HepG2 (cell line): ENCODE data around the gene CHRNA3. TPM values are rescaled to one million over a fixed set of nuclear protein-coding genes. Genes with fewer than 3 reads are reported as not detected.

Source experiments
- ATAC-seq: fragments of 200-7000 bp; cut with Tn5 transposase; 3 replicates; pipeline ENCODE4 v1.9.1; 2020; ENCODE audit warnings: mild to moderate bottlenecking, moderate library complexity
- BruUV-seq: library from RNA; stranded (reverse); fragments of 400-500 nt; replicated peaks from 2 replicates; lab custom pipeline; 2021; lab: Mats Ljungman, UMichigan
- CTCF ChIA-PET: fragments of 300-600 bp; formaldehyde crosslinking; extraction: SDS; loops from one replicate; lab custom pipeline; 2021; ENCODE audit warnings: low total read pairs, inconsistent platforms, low intra/inter-chr PET ratio; lab: Yijun Ruan, JAX
- POLR2A ChIA-PET: fragments of 350-600 bp; sonication (Branson Sonifier 250); formaldehyde crosslinking; loops from one replicate; lab custom pipeline; 2020; ENCODE audit warnings: antibody characterized with exemption, inconsistent platforms; lab: Yijun Ruan, JAX
- DNase-seq: peaks from one replicate; pipeline ENCODE4 v3.0.0-alpha.2; 2015; ENCODE audit warnings: low spot score
- FAIRE-seq: peaks from 3 replicates; lab custom pipeline; 2011; peaks lifted over from hg19 to GRCh38; lab: Jason Lieb, UNC
- H2AFZ ChIP-seq: one replicate; pipeline ENCODE4 v1.6.1; 2011; ENCODE audit warnings: low read length, inconsistent platforms
- H3K27ac ChIP-seq: fragments of 300-600 bp; 3 replicates; pipeline ENCODE4 v1.8.0; 2011; ENCODE audit warnings: mixed run types, mild to moderate bottlenecking, mixed read lengths, low read length, inconsistent platforms; ENCODE audit not compliant: insufficient read depth; ENCODE audit errors: extremely low read length
- H3K27me3 ChIP-seq, 2 experiments: fragments of 200-600 bp in 1 of 2; 2 replicates in 1 of 2; 3 replicates in 1 of 2; pipeline versions ENCODE4 v1.6.0 to v1.8.0; 2011; ENCODE audit warnings: low read length in 2 of 2, mild to moderate bottlenecking in 2 of 2, moderate library complexity in 2 of 2, inconsistent platforms in 1 of 2; ENCODE audit not compliant: insufficient read depth in 2 of 2, control insufficient read depth in 1 of 2
- H3K36me3 ChIP-seq, 2 experiments: fragments of 200-600 bp in 1 of 2; replicated peaks in 1 of 2; 2 replicates in 1 of 2; 3 replicates in 1 of 2; pipeline versions ENCODE4 v1.5.1 to v1.8.0; 2011; ENCODE audit warnings: low read length in 2 of 2, inconsistent platforms in 1 of 2; ENCODE audit not compliant: insufficient read depth in 2 of 2, control insufficient read depth in 1 of 2
- H3K4me1 ChIP-seq: 2 replicates; pipeline ENCODE4 v1.5.1; 2012; ENCODE audit warnings: low read length, inconsistent platforms; ENCODE audit not compliant: insufficient read depth
- H3K4me2 ChIP-seq: 2 replicates; pipeline ENCODE4 v1.6.0; 2011; ENCODE audit warnings: low read depth, low read length, inconsistent platforms
- H3K4me3 ChIP-seq, 3 experiments: fragments of 200-600 bp in 1 of 3; sonication (generic), shearing (Covaris generic) in 1 of 3; replicated peaks in 1 of 3; 2 replicates each; pipeline ENCODE4 v1.5.1; 2011 to 2016; ENCODE audit warnings: low read length in 3 of 3, inconsistent platforms in 2 of 3, low read depth in 2 of 3, mild to moderate bottlenecking in 2 of 3, control low read depth in 1 of 3, mixed read lengths in 1 of 3; ENCODE audit not compliant: insufficient read depth in 1 of 3
- H3K79me2 ChIP-seq: one replicate; pipeline ENCODE4 v1.6.1; 2011; ENCODE audit warnings: low read length, inconsistent platforms; ENCODE audit not compliant: insufficient read depth
- H3K9ac ChIP-seq: 2 replicates; pipeline ENCODE4 v1.6.0; 2011; ENCODE audit warnings: mild to moderate bottlenecking, low read depth, low read length, inconsistent platforms; ENCODE audit not compliant: insufficient read depth
- H3K9me3 ChIP-seq: 2 replicates; pipeline ENCODE4 v1.5.1; 2012; ENCODE audit warnings: mild to moderate bottlenecking, low read length
- H4K20me1 ChIP-seq: 2 replicates; pipeline ENCODE4 v1.6.0; 2011; ENCODE audit warnings: inconsistent platforms, mild to moderate bottlenecking, low read length, moderate library complexity; ENCODE audit not compliant: insufficient read depth
- DNMT3B ChIP-seq: conservative IDR thresholded peaks from 2 replicates; pipeline ENCODE4 v1.6.1; 2016; ENCODE audit warnings: missing biosample characterization, control low read depth
- HDAC6 ChIP-seq: fragments of 200-600 bp; sonication (generic); IDR thresholded peaks from 2 replicates; pipeline ENCODE4 v1.7.0; 2017; ENCODE audit warnings: mild to moderate bottlenecking, antibody characterized with exemption, low read length, low read depth
- KLF9 ChIP-seq: IDR thresholded peaks from 2 replicates; pipeline ENCODE4 v1.6.1; 2016; ENCODE audit warnings: low read depth
- MYNN ChIP-seq: sonication (generic); formaldehyde crosslinking; IDR thresholded peaks from 2 replicates; pipeline ENCODE4 v1.4.0; 2020; ENCODE audit warnings: mild to moderate bottlenecking, low read depth, missing genetic modification reagents
- NFIC ChIP-seq: IDR thresholded peaks from 2 replicates; pipeline ENCODE4 v1.6.1; 2012; ENCODE audit warnings: mild to moderate bottlenecking, low read length, inconsistent platforms
- SAP130 ChIP-seq: IDR thresholded peaks from 2 replicates; pipeline ENCODE4 v1.6.1; 2016; ENCODE audit warnings: low read depth
- TARDBP ChIP-seq: sonication (generic); formaldehyde crosslinking; IDR thresholded peaks from 2 replicates; pipeline ENCODE4 v1.8.0; 2022; ENCODE audit warnings: mild to moderate bottlenecking, missing genetic modification reagents
- ZFP41 ChIP-seq: sonication (generic); formaldehyde crosslinking; IDR thresholded peaks from 2 replicates; pipeline ENCODE4 v1.4.0; 2020; ENCODE audit warnings: mild to moderate bottlenecking, missing genetic modification reagents, borderline replicate concordance
- ZNF530 ChIP-seq: sonication (generic); formaldehyde crosslinking; IDR thresholded peaks from 2 replicates; pipeline ENCODE4 v1.5.0; 2020; ENCODE audit warnings: low read depth, mild to moderate bottlenecking, missing genetic modification reagents
- ZNF780A ChIP-seq: sonication (generic); formaldehyde crosslinking; IDR thresholded peaks from 2 replicates; pipeline ENCODE4 v1.8.0; 2022; ENCODE audit warnings: mild to moderate bottlenecking, missing genetic modification reagents, moderate library complexity
- ZNF788 ChIP-seq: sonication (generic); formaldehyde crosslinking; IDR thresholded peaks from 2 replicates; pipeline ENCODE4 v1.5.0; 2020; ENCODE audit warnings: mild to moderate bottlenecking, missing genetic modification reagents, borderline replicate concordance
- WGBS: methylation state at CpG from one replicate; pipeline ENCODE4 v1.1.6; 2017; ENCODE audit warnings: low lambda C conversion rate; 5-methylcytosine and 5-hydroxymethylcytosine counted together
- in situ Hi-C: cut with HindIII; loops from 2 replicates; pipeline ENCODE4 v1.10.0; 2017; ENCODE audit warnings: low pct_unique_long_range_greater_than_20kb; ENCODE audit not compliant: extremely low pct_ligation_motif_present
- intact Hi-C: fragments of 100-400 bp; cut with micrococcal nuclease; formaldehyde crosslinking; loops from one replicate; pipeline ENCODE4 v1.10.0; 2022; ENCODE audit not compliant: unreplicated experiment
- polyA plus RNA-seq, 8 experiments: library from polyadenylated mRNA; depleted of rRNA in 3 of 8; stranded (reverse) in 7 of 8; unstranded in 1 of 8; fragments of >200 nt; fragmentation: Illumina TruSeq in 4 of 8; extraction: Trizol in 4 of 8; gene quantifications; 2 replicates each; pipeline versions ENCODE4 v1.2.1 to v1.2.3, GENCODE V29; 2011 to 2016; ENCODE audit warnings: low read depth in 4 of 8, missing spikeins in 1 of 8, mixed read lengths in 1 of 8; ENCODE audit not compliant: insufficient read depth in 1 of 8
- total RNA-seq, 5 experiments: library from RNA; depleted of rRNA; stranded (reverse); fragments of >200 nt; fragmentation: Illumina TruSeq; extraction: Trizol; gene quantifications; 2 replicates each; pipeline ENCODE4 v1.2.3, GENCODE V29; 2016; ENCODE audit warnings: low read depth in 1 of 5

Gene CHRNA3
- total and polyA plus RNA-seq, 2 of the 13 experiments (the other 11 are each of a cell fraction or from before 2014, with no cell fraction given) = not detected

DNA sequence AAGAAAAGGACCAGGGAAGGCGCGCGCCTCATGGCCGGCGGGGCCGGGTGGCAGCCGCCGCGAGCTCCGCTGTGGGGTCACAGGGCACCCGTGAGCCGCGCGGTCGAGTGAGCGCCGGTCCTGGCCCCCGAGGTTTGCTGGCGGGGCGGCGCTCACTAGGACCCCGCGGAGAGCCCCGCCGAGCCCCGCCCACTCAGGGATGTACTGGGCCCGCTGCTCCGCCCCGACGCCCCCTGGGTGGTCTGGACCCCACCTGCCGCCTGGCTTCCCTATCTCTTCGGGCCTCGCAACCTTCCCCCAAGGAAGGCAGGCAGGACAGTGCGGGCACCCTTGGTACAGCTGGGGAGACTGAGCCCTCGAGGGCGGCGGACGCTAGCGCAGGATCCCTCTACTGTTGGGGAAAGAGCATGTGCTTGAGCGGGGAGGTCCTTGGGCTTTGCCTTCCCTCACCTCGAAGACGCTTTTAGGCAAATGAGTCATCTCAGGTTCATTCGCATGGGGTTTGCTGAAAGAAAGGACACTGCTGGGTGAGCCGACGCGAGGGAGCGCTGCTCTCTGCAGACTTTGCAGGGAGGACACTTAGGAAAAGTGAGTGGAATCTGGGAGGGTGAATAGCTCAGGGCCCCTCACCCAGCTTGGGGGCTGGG lies 20.4 kb upstream of the CHRNA3 start, which contains the start of gene CHRNB4:
Gene CHRNB4, minus strand, starts transcription at position 109 of the 647 bp plus-strand sequence. Its CDS starts 77 bp downstream, at position 32.
- ChIA-PET POLR2A (no interaction called here), CTCF (no interaction called here)
- H4K20me1 ChIP-seq = 0 out of 2 replicates have a peak, but pooled peaks cover 2% of the 10 kb centered on the region
- no peak for ATAC-seq
- H2AFZ ChIP-seq = no peak within 1 kb of the TSS
- no peak within 1 kb of the TSS for H3K4me2 ChIP-seq
- no peak within 1 kb of the TSS for H3K9ac ChIP-seq
- no peaks in the 10 kb centered on the region for H3K4me1 ChIP-seq
- intact Hi-C loops (no loop called here), in situ Hi-C loops (no loop called here)
- H3K4me3 ChIP-seq = no peak within 1 kb of the TSS
- no peak within 1 kb of the TSS for H3K27ac ChIP-seq
- WGBS = 62% methylated on average over 19 of the region's 47 CpGs
- no peaks in the 10 kb centered on the region for H3K9me3 ChIP-seq
- no peaks in the 10 kb centered on the region for H3K36me3 ChIP-seq
- no peaks in the 10 kb centered on the region; a peak in 2 of 5 replicates for H3K27me3 ChIP-seq
- no peaks in the 10 kb centered on the region for H3K79me2 ChIP-seq
- no peak for TF ChIP-seq SAP130 (CRISPR knock-in tag)
- no peak for TF ChIP-seq ZNF530 (CRISPR knock-in tag)
- no peak for TF ChIP-seq HDAC6
- no peak for TF ChIP-seq ZNF788 (CRISPR knock-in tag)
- TF ChIP-seq ZFP41 (CRISPR knock-in tag) = no peak
- no peak for TF ChIP-seq ZNF780A (CRISPR knock-in tag)
- no peak for TF ChIP-seq MYNN (CRISPR knock-in tag)
- TF ChIP-seq KLF9 (CRISPR knock-in tag) = no peak
- TF ChIP-seq DNMT3B (CRISPR knock-in tag) = no peak
- no peak for TF ChIP-seq TARDBP (CRISPR knock-in tag)
- no peak for TF ChIP-seq NFIC
- TF ChIP-seq, all 625 proteins: peak for 0
- BruUV-seq = no TSS peak
- DNase-seq (no peak), FAIRE-seq (no peak)
